OCI-LY7 (cell line): ENCODE results near the gene SEPHS2. TPM values are rescaled to one million over a fixed set of nuclear protein-coding genes. Genes with fewer than 3 reads are reported as not detected.

Source experiments
- BruUV-seq: library from RNA; stranded (reverse); fragments of 400-500 nt; replicated peaks from 2 replicates; lab custom pipeline; 2021; lab: Mats Ljungman, UMichigan
- CTCF ChIA-PET: fragments of 300-600 bp; sonication (Branson Sonifier 250); formaldehyde crosslinking; loops from one replicate; lab custom pipeline; 2022; ENCODE audit warnings: antibody characterized with exemption; ENCODE audit not compliant: unreplicated experiment; lab: Charles Lee
- POLR2A ChIA-PET: fragments of 300-600 bp; sonication (Branson Sonifier 250); formaldehyde crosslinking; loops from one replicate; lab custom pipeline; 2022; ENCODE audit warnings: antibody characterized with exemption; lab: Charles Lee
- DNase-seq: peaks from one replicate; pipeline ENCODE4 v3.0.0-alpha.2; 2015; ENCODE audit warnings: low spot score
- H2AFZ ChIP-seq: fragments of 200-600 bp; sonication (generic), shearing (Covaris generic); 2 replicates; pipeline ENCODE4 v1.6.1; 2014; ENCODE audit warnings: mild to moderate bottlenecking, antibody characterized with exemption, low read length, moderate library complexity
- H3K27ac ChIP-seq: fragments of 200-600 bp; sonication (generic); 2 replicates; pipeline ENCODE4 v1.5.1; 2014; ENCODE audit warnings: mixed run types, low read depth, mild to moderate bottlenecking, moderate library complexity, low read length, inconsistent platforms; ENCODE audit not compliant: poor library complexity, severe bottlenecking
- H3K36me3 ChIP-seq: fragments of 200-600 bp; sonication (generic); 2 replicates; pipeline ENCODE4 v1.6.1; 2014; ENCODE audit warnings: mild to moderate bottlenecking, antibody characterized with exemption, low read length, moderate library complexity, mixed read lengths; ENCODE audit not compliant: insufficient read depth
- H3K4me1 ChIP-seq: fragments of 200-600 bp; sonication (generic); 2 replicates; pipeline ENCODE4 v1.5.1; 2014; ENCODE audit warnings: mild to moderate bottlenecking, low read length; ENCODE audit not compliant: insufficient read depth, poor library complexity, severe bottlenecking
- H3K4me2 ChIP-seq: fragments of 200-600 bp; sonication (generic); 2 replicates; pipeline ENCODE4 v1.6.1; 2014; ENCODE audit warnings: mild to moderate bottlenecking, low read length
- H3K4me3 ChIP-seq: fragments of 200-600 bp; sonication (generic); 2 replicates; pipeline ENCODE4 v1.5.1; 2014; ENCODE audit warnings: mild to moderate bottlenecking, low read depth, low read length; ENCODE audit not compliant: poor library complexity, severe bottlenecking
- H3K79me2 ChIP-seq: fragments of 200-600 bp; sonication (generic); 2 replicates; pipeline ENCODE4 v1.6.1; 2016; ENCODE audit warnings: low read depth, mild to moderate bottlenecking, low read length, moderate library complexity, mixed read lengths; ENCODE audit not compliant: insufficient read depth
- H3K9me2 ChIP-seq: fragments of 200-600 bp; sonication (generic); 2 replicates; pipeline ENCODE4 v1.6.1; 2016; ENCODE audit warnings: mild to moderate bottlenecking, low read length, mixed read lengths; ENCODE audit not compliant: insufficient read depth
- H3K9me3 ChIP-seq: fragments of 200-600 bp; sonication (generic); 2 replicates; pipeline ENCODE4 v1.6.1; 2014; ENCODE audit warnings: mild to moderate bottlenecking, mixed run types, low read length, mixed read lengths
- H4K20me1 ChIP-seq: fragments of 200-600 bp; sonication (generic); 2 replicates; pipeline ENCODE4 v1.6.1; 2014; ENCODE audit warnings: mild to moderate bottlenecking, antibody characterized with exemption, low read length, moderate library complexity, mixed read lengths; ENCODE audit not compliant: insufficient read depth
- CTCF ChIP-seq: fragments of 200-600 bp; sonication (generic); conservative IDR thresholded peaks from 2 replicates; pipeline ENCODE4 v1.5.1; 2014; ENCODE audit warnings: mild to moderate bottlenecking, antibody characterized with exemption, low read length, moderate library complexity, mixed read lengths
- EZH2phosphoT487 ChIP-seq: fragments of 200-600 bp; sonication (generic); IDR thresholded peaks from 2 replicates; pipeline ENCODE4 v1.6.1; 2018; ENCODE audit warnings: low read depth, borderline replicate concordance, mild to moderate bottlenecking, mixed run types, antibody characterized with exemption, low read length, moderate library complexity, mixed read lengths
- intact Hi-C: fragments of 100-400 bp; cut with micrococcal nuclease; formaldehyde crosslinking; loops from one replicate; pipeline ENCODE4 v1.10.0; 2022; ENCODE audit not compliant: unreplicated experiment
- total RNA-seq, 2 experiments: library from RNA; depleted of rRNA in 1 of 2; stranded (reverse); fragments of >200 nt in 1 of 2; shearing (Covaris generic) in 1 of 2; gene quantifications; 2 replicates each; pipeline ENCODE4 v1.2.3, GENCODE V29; 2014 to 2022

SEPHS2 gene
- total RNA-seq, 2 experiments from 2014 or later: 14.4 to 64.2 TPM

DNA sequence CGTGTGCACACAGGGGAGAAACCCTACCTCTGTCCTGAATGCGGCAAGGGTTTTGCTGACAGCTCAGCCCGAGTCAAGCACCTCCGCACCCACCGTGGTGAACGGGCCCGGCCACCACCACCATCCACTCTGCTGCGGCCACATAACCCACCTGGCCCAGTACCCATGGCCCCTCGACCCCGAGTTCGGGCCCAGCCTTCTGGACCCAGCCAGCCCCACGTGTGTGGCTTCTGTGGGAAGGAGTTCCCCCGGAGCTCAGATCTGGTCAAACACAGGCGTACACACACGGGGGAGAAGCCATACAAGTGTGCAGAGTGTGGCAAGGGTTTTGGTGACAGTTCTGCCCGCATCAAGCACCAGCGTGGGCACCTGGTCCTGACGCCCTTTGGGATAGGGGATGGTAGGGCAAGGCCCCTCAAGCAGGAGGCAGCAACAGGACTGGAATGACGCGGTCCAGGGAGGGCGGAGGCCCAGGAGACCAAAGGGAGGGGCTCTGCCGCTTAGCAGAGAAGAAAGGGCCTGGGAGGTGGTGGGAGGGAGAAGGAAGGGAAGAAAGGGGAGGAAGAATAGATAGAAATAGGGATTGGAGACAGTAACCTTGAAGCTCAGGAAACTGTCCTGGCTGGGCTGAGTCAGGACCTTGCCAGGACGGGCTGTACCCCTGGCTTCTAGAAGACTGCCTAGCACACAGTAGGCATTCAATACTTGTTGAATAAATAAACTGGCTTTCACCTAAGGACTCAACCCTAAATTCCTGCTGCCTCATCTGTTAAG is 46.8 kb downstream of the SEPHS2 start:
- Histone ChIP-seq H3K4me2 (no peak overlapping the region), H3K9me2 (no peaks in the 10 kb centered on the region), H3K36me3 (peaks cover 30% of the 10 kb centered on the region), H4K20me1 (0 out of 2 replicates have a peak, but pooled peaks cover 5% of the 10 kb centered on the region), H3K4me1 (peaks cover 20% of the 10 kb centered on the region), H2AFZ (no peak overlapping the region), H3K9me3 (no peaks in the 10 kb centered on the region), H3K27ac (no peak overlapping the region), H3K79me2 (peaks cover 17% of the 10 kb centered on the region), H3K4me3 (no peak overlapping the region)
- intact Hi-C loops: no loop called here
- DNase-seq: no peak
- ChIA-PET CTCF (no interaction called here), POLR2A (interaction anchor here (0.7 to 1.2 kb wide), 3 partner anchors 7 to 46 kb away, joined by 3 to 5 read pairs (median 3); partner anchors contain the start of gene SEPTIN1)
- no TSS peak for BruUV-seq
- TF ChIP-seq CTCF: no peak

DNA sequence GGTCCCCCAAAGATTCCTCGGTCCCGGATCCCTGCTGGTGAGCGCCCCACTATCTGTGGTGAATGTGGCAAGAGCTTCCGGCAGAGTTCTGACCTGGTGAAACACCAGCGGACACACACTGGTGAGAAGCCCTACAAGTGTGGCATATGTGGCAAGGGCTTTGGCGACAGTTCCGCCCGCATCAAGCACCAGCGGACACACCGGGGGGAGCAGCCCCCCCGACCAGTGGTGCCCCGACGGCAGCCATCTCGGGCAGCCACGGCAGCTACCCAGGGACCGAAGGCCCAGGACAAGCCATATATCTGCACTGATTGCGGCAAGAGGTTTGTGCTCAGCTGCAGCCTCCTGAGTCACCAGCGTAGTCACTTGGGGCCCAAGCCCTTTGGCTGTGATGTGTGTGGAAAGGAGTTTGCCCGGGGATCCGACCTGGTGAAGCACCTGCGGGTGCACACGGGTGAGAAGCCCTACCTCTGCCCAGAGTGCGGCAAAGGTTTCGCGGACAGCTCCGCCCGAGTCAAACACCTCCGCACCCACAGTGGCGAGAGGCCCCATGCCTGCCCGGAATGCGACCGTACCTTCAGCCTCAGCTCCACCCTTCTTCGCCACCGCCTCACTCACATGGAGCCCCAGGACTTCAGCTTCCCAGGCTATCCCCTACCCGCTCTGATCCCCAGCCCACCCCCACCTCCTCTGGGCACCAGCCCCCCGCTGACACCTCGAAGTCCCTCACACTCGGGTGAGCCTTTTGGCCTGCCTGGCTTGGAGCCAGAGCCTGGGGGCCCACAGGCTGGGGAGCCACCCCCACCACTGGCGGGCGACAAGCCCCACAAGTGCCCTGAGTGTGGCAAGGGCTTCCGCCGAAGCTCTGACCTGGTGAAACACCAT is 47.7 kb downstream of the SEPHS2 start:
- H4K20me1 ChIP-seq: 0 out of 2 replicates have a peak, but pooled peaks cover 5% of the 10 kb centered on the region
- TF ChIP-seq EZH2phosphoT487: no peak
- TF ChIP-seq CTCF: no peak
- no peak overlapping the region for H3K4me3 ChIP-seq
- peaks cover 30% of the 10 kb centered on the region for H3K36me3 ChIP-seq
- intact Hi-C loops: no loop called here
- no peak overlapping the region for H3K27ac ChIP-seq
- no peak overlapping the region for H3K4me2 ChIP-seq
- H3K9me2 ChIP-seq: no peaks in the 10 kb centered on the region
- POLR2A ChIA-PET: interaction anchor here (0.6 to 1.0 kb wide), 3 partner anchors 20 to 45 kb away, joined by 3 to 5 read pairs (median 3); no protein-coding TSS in a partner anchor
- H2AFZ ChIP-seq: no peak overlapping the region
- H3K9me3 ChIP-seq: no peaks in the 10 kb centered on the region
- CTCF ChIA-PET: no interaction called here
- DNase-seq: no peak
- H3K79me2 ChIP-seq: peaks cover 17% of the 10 kb centered on the region
- H3K4me1 ChIP-seq: peaks cover 23% of the 10 kb centered on the region
- BruUV-seq: no TSS peak
